Erythroblast (primary cell): ENCODE data around the gene CD276.

Experiments used
- DNase-seq, 2 experiments: peaks; one replicate each; lab custom pipeline; 2025; lab: John Stamatoyannopoulos, UW
- GATA1 ChIP-seq: IDR thresholded peaks from 2 replicates; pipeline ENCODE4 v1.6.1; 2011; ENCODE audit warnings: low read depth, mild to moderate bottlenecking, control low read depth, low read length, moderate library complexity
- POLR2A ChIP-seq: IDR thresholded peaks from 2 replicates; pipeline ENCODE4 v1.6.1; 2011; ENCODE audit warnings: mild to moderate bottlenecking, low read length

CD276 gene

DNA sequence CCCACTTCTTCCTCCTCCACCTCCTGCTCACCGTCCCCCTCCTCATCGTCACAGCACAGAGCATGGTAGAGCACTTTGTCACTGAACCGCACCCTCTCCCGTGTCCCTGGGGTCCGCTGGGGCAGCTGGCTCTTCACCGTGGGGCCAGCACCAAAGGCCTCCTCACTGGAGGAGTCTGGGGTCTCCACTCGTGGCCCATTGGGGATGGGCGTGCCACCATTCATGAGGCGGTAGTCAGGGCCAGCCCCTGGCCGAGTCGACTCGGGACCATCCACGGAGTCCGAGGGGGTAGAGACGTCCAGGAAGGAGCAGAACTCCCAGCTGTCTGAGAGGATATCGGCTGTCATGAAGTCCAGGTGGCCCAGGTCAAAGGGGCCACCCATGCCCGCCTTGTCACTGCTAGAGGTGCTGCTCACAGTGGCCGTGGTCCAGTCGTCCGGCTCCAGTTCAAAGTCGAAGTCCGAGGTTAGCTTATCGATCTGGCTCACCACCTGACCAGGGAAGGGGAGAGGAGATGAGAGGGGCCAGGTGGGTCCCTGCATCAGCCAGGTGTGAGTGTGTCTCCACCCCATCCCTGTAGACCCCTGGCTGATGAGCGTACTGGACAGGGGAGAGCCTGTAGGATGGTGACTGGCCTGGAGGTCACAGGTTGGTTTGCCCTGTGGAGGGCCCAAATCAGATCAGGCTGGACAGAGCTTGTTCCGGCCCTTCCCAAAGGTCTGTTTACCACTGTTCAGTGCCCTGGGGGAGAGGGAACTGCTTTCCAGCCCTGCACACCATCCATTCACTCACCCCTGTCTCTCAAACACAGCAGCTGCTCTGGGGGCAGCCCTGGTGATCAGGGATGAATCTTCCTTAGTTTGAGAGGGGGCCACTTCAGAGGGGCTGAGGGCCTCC lies 56.2 kb downstream of the CD276 start:
- no peak for DNase-seq
- TF ChIP-seq POLR2A = no peak
- no peak for TF ChIP-seq GATA1

DNA sequence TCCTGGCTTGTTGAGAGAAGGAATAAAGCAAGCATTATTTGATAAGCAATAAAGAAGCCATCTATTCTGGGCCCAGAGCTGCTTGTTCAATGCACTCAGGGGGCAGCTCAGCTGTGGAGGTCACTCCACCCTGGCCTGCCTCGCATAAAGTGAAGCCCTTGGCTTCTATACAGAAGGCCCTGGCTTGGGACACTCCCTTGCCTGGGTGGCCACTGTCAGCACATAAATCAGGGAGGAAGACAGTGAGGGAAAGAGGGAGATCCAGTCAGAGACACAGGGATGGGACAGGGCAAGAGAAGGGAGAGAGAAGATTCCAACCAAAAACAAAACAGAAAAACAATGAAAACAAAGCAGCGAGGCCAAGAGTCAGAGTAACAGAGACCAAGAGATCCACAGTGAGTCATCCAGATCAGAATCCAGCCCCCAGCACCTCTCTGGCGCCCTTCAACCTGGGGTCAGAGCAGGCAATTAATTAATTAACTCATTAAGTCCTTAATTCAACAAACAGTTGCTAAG lies 57.2 kb downstream of the CD276 start:
- TF ChIP-seq POLR2A (no peak), GATA1 (no peak)

DNA sequence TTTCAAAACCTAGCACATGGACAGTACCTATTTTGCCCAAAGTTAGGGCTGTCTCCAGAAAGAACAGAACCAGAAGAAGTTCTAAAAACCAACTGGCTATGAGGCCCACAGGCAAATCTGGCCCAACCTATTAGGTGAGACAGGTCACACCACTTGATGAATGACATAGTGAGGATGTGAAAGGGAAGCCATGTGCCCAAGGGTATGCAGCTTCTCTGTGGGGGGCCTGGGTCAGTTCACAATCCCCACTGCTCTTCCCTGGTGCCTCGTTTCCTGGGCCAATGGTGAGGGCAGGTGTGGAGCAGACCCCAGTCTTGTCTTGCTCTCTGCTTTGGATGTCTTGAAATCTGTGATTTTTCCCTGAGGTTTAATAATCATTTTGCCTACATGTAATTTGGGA lies 60.1 kb downstream of the CD276 start:
- DNase-seq = no peak
- TF ChIP-seq POLR2A (no peak), GATA1 (no peak)

More for the DNA sequence above, 57.2 kb downstream of the CD276 start:
- DNase-seq = no peak

DNA sequence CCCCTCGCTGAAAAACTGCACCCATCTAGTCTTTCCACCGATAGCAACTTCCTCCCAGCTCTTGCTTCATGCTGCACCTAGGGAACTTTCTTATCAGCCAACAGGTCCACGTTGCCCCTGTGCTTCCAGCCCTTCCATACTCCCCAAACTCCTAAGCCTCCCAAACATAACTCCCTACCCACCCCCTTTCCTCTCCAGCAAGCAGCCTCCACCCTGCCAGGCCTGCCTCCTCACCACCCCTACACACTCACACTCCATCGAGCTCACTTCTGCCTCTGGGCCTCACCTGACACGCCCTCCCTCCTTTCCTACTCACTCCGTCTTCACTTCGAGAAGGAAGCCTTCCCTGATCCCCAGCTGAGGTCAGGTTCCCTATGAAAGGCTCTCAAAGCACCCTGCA lies 60.9 kb downstream of the CD276 start:
- TF ChIP-seq POLR2A = no peak
- TF ChIP-seq GATA1 = no peak
- no peak for DNase-seq

DNA sequence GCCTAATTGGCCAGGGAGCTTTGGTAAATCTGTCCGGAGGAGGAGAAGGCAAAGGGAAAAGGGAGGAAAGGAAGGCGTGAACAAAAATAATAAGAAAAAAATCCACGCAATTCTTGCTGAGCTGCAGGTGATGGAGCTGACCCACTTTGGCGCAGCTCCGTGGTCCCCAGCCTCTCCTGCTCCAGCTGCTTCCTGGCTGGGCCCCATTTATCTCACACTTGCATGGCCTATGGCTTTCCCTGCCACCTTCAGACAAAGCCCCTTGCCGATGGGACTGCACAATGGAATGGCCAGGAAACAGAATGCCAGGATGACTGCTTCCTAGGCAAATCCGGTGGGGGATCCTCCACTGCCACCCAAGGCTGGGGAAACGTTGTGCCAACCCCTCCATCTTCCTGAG lies 62.1 kb downstream of the CD276 start:
- DNase-seq = no peak
- no peak for TF ChIP-seq GATA1
- TF ChIP-seq POLR2A = no peak

DNA sequence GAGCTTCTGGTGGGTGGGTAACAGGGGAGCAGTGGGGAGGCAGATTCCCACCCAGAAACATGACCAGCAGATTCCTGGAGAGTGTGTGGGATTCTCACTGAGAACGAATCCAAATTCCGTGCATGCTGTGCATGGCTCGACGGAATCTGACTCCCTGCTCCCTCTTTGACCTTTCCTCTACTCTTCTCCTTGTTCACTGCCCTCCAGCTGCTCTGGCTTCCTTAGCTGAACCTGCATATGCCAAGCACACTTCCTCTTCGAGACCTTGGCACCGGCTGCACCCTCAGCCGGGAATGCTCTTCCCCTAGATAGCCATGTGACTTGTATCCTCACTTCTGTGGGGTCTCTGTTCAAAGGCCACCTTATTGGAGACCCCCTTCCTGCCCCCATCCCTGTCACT lies 62.7 kb downstream of the CD276 start:
- DNase-seq = no peak

DNA sequence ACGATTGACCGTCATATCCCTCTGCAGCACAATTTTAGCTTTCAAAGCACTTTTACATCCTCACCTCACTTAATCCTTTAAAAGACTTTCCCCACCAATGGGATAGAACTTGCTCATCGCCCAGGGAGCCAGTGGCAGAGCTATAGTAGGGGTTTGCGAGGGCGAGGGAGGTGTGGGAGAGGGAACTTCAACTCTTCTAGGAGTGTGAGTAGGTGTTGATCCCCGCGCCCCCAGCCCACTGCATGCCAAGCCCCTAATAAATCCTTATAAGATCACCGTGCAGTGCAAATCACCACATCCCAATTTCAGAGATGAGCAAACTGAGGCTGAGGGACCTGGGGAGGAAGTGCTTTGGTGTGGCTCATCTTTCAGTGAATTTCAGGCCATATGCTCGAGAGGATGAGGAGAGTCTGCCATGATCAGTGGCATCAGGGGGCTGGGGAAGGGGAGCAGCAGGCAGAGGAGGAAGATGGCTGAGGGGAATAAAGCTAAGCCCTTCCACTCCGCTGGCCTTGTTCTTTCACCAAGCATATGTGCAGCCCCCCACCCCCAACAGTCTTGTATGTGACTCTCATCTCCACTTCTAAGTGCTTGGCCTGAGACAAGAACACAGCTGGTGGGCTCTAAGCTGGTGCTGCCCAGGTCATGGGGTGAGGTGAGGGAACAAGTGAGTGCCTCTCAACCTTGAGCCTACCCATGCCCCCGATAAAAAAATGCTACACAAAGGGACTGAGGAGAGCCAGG lies 63.8 kb downstream of the CD276 start:
- TF ChIP-seq POLR2A (no peak), GATA1 (no peak)
- DNase-seq = no peak

More for the DNA sequence above, 62.7 kb downstream of the CD276 start:
- TF ChIP-seq GATA1 (no peak), POLR2A (no peak)

DNA sequence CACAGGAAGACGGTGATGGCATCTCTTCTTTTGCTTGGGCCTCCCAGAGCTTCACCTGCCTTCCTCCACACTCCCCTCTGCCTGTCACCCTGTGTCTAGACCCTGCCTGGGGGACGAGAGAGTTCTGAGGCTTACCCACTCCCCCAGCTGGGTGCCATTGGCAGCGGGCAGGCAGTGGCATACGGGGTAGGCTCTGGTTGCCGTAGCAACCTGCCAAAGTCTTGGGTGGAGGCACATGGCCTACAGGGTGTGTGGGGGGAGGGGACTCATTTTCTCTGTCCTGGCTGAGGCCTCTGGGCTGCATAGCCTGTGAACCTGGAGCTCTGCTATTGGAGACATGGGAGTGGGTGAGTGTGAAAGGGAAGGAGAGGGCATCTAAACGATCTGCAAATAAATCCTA lies 64.5 kb downstream of the CD276 start:
- DNase-seq = no peak
- TF ChIP-seq GATA1 (no peak), POLR2A (no peak)

DNA sequence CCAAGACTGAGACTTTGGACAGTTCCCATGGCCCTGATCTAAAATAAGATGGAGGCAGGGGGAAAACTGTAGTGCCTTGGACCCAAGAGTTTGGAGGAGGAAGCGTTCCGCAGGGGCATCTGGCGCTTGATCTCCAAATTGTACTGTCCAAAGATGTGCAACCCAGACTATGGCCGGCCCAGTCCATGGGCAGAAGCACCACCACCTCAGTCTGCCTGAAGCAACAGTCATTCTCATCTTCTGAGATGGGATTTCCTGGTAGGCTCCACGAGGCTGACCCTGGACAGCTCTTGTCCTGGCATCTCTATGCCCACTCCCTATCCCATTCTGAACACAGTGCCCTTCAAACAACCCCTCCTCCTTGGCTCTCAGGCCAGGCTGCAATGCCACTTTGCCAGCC lies 65.3 kb downstream of the CD276 start:
- TF ChIP-seq GATA1 (no peak), POLR2A (no peak)
- DNase-seq = no peak

DNA sequence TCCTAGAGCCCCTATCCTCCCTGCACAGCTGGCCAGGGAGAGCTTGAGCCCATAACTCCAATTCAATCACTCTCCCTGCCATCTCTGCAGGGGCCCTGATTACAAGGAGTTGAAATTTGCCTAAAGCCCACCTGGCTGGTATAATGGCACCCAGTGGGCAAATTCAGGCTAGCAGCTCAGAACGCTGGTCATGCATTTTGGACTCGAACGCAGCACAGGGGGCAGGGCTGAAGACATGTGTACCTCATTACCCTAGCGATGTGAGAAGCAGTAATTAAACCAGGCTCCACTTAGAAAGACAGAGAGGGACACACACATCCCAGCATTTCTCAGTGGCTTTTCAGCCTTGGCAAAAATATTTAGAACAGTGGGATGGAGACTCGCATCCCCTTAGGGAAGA lies 65.8 kb downstream of the CD276 start:
- TF ChIP-seq GATA1 (no peak), POLR2A (no peak)
- DNase-seq = no peak

DNA sequence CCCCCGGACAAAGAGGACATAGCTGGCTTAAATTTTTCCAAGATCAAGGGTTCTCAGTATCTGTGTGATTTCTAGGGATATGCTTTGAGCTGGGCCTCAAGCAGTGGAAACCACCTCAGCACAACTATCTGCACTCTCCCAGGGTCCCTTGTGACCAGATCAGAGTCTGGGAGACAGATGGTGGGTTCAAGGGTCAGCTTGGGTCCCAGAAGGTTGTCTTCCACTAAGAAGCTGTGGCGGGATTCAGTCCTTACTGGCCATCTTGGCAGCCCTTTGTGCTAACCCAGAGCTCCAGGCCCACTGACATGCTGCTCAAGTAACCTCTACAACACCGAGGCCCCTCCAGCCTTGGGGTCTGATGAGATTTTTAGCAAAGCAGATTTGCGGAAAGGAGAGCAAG lies 66.3 kb downstream of the CD276 start:
- DNase-seq = no peak
- TF ChIP-seq POLR2A (no peak), GATA1 (no peak)

DNA sequence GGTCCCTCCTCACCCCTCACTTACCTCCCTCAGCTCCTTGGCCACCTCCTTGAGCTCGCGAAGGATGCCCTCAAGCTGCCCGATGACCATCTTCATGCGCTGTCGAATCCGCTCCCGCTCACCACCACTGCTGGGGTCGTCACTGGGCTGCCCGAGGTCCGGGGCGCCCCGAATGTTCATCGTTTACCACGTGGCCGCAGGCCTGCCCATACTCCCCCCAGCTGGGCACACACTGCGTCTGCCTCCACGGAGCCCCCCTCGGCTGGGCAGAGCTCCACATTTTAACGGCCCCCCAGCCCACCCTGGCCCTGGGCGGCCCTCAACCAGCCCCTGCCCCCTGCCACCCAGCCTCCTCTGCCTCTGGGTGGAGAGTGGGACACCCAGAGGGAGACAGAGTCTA lies 66.8 kb downstream of the CD276 start:
- DNase-seq = no peak
- TF ChIP-seq POLR2A (no peak), GATA1 (no peak)

DNA sequence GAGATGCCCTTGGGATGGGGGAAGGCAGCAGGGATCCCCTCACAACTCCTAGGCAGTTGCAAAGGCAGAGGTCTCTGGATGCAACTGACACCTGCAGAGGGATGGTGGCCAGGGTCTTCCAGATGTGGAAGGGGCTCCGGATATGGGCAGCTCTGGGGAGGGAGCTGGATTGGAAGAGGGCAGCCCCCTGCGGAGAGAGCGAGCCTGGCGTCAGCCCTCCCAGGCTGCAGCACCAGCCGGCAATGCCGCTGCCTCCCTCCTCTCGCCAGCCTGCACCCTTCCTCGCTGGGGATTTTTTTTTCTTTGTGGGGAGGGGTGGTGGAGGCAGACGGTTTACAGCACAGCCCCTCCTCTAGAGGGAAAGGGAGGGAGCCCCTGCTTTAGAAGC lies 67.3 kb downstream of the CD276 start:
- no peak for DNase-seq
- TF ChIP-seq GATA1 (no peak), POLR2A (no peak)
